Gastroesophageal sphincter (tissue), 3 donors: ENCODE results near the gene MDM1.
A peak's percentile ranks its signal among the peaks of the same experiment; 100 is the strongest.

Source experiments
- CTCF ChIP-seq, 4 experiments: fragments of 200-600 bp in 2 of 4; fragments of 450-650 bp in 2 of 4; sonication (generic) in 1 of 4; IDR thresholded peaks; one replicate each; pipeline ENCODE4 v1.5.1; 2017 to 2019; ENCODE audit warnings: antibody characterized with exemption in 4 of 4, mild to moderate bottlenecking in 2 of 4, moderate library complexity in 2 of 4
- EP300 ChIP-seq: sonication (generic); formaldehyde crosslinking; IDR thresholded peaks from one replicate; pipeline ENCODE4 v1.6.1; 2017; ENCODE audit warnings: antibody characterized with exemption, mild to moderate bottlenecking
- POLR2AphosphoS5 ChIP-seq: sonication (generic); formaldehyde crosslinking; IDR thresholded peaks from one replicate; pipeline ENCODE4 v1.6.1; 2017; ENCODE audit warnings: antibody characterized with exemption

GRCh38 chr12:68319988-68320623 is 12.1 kb downstream of the MDM1 start:
- TF ChIP-seq CTCF (IDR thresholded peaks at IDR 0.05) (no peak), POLR2AphosphoS5 (peak; percentile 56), EP300 (no peak)
